Eye (tissue), 1 donor: Measurements from ENCODE around the gene CPLX1.
"Not testable (repeated sequence)": the region's sequence is repeated elsewhere in the genome, so short reads cannot be mapped to it uniquely, and the experiment has no call there.

Experiments
- DNase-seq: peaks from one replicate; pipeline ENCODE4 v3.0.0-alpha.2; 2015

CPLX1 gene

DNA sequence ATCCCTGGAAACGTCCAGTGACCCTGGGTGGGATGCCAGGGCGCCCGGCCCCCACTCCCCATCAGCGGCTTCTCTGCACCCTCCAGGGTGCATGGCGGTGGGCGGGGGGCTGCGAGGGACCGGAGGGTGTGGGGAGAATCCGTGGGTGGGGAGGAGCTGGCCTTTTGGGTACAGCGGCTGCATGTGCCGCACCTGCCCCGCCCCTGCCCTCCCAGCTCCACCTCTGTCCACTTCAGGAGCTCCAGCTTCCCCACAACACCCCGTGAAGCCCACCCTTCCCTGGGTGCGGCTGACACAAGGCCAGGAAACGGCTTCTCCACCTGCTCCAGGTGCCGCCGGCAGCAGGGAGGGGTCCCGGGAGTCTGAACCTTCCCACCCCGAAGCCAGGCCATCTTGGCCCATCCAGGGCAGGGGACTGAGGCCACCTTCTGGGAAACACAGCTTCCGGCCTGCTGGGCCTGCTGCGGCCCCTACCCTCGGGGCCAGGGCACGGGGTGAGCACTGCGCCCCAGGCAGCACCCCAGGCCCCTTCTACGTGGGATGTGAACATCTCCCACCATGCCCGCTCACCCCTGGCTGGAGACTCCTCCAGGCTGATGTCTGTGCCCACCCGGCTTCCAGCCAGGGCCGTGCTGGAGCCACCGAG lies 34.6 kb downstream of the CPLX1 start:
- DNase-seq = no peak

DNA sequence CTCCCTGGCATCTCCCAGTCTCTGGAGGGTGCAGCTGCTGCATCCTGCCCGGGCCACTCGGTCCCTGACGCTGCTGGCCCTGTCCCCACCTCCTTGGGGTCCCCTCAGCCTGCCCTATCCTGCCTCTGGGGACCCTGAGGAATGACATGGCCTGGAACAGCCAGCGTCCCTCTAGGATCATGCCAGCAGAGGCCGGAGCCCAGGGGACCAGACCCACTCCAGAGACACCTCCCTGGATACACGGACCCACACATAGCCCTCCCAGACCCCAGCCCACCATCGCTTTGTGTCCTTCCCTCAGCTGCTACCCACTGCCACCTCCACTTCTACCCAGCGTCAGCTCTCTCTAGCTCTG lies 35.5 kb downstream of the CPLX1 start:
- no peak for DNase-seq

DNA sequence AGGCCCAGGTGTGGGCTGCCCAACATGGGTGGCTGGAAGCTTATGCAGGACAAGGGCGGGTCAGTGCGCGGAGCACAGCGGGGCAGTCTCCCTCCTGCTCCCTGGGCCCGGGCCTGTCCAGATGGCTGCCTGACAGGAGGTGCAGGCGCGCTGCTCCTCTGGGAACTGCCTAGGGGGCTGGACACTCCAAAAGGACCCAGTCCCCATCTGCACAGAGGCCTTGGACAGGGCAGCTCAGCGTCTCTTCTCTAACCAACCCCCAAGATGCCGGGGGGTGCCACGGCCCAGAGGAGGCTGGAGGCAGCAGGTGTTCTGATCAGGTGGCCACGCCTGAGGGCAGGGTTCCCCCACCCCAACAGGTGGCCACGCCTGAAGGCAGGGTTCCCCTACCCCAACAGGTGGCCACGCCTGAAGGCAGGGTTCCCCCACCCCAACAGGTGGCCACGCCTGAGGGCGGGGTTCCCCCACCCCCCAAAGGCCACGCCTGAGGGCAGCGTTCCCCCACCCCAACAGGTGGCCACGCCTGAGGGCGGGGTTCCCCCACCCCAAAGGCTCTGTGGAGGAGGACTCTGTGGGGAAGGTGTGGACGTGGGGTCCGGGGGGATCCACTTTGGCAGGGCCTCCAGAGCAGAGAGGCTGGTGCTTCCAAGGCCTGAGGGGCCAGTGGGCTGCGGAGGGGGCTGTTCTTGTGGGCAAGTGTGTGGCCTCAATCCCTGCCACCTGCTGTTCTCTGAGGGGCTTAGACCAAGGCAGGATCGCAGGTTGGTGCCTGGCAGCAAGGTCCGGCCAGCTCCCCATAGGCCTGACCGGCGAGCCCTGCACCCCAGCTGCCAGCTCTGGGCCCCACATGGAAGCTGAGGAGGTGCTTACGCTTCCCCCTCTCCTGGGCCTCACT lies 36.1 kb downstream of the CPLX1 start:
- no peak for DNase-seq

DNA sequence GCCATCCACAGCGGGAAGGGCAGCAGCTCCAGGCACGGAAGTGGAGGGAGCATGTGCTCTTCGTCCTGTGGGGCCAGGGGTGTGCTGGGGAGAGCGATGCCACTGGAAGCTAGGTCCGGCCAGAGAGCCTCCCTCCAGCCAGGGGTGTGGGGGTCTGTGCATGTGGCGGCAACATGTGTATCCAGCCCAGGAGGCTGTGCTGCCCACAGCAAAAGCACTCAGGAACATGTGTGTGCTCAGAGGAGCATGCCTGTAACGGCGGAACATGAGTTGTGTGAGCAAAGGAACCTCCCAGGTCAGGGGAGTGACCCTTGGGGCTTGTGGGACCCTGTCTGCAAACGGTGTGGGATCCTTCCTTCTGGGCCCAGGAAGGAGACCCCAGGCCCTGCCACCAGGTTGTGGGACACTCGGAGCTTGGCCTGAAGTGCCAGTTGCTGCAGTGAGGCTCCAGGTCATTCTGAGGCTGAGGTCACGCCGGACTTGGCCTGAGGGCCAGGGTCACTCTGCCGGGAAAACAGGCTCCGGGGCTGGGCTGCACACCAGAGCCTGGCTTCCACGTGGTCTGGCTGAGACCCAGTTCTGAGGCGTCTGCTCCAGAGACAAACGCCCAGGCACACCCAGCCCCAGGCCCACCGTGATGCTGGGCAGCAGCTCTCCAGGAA lies 37.2 kb downstream of the CPLX1 start:
- no peak for DNase-seq

DNA sequence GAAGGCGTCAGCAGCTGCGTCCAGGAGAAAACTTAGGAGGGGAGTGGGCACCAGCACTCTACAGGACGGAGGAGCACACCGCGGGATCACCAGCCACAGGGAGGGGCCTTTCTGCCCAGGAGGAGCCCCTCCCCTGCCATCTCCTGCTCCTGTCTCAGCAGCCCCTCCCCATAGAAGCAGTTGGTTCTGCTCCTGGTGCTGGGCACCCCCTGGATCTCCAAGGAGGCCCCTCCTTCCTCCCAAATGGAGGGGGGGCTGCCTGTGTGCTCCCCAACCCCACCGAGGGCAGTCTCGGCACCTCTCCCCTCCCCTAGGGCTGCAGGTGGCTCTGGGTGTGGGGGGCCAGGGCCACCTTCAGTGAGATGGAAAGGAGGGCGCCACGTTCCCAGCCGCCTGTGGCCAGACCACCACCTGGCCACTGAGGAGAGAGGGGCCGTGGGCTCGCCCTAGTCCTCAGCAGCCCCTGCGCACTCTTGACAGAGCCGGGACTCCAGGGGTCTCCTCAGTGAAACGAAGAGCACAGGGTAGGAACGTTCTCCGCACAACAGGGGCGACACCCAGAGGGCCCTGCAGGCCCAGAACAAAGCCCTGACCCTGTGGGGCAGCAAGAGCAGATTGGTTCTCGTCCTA lies 37.8 kb downstream of the CPLX1 start:
- DNase-seq = no peak

DNA sequence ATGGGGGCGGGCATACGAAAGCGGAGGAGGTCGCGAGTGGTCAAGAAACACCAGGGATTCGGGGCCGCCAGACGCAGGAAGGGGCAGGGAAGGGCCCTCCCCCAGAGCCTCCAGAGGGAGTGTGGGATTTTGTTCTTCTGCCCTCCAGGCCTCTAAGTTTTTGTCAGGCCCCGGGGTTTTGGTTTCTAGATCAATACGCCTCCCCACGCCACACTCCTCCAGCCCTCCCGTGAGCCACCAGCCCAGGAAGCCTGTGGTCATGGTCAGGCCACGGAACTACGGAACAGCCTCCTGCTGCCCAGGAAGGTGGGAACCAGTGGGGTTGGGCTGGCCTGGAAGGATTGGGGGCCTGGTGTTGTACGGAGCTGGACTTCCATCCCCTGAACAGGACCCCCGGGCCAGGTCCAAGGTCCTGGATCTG lies 38.4 kb downstream of the CPLX1 start:
- DNase-seq = no peak

DNA sequence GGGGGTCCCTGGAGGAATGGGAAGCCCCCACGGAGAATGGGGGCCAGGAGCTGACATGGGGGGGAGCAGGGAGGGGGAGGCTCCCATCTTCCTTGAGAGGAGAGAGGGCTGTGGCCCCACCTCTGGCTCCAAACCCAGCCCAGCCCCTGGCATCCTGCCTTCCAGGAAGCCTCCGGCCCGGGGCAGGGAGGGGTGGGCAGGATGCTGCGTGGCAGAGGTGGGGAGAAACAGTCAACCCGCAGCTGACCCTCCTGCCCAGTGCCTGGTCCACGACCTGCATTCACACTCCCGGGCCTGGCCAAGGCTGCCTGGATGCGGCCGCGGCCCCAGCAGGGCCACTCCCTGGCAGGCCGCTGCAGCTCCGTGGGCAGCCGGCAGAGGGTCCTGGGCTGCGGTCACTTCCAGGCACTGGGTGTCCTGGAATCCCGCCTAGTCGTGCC lies 39.0 kb downstream of the CPLX1 start:
- DNase-seq = peak; percentile 67

DNA sequence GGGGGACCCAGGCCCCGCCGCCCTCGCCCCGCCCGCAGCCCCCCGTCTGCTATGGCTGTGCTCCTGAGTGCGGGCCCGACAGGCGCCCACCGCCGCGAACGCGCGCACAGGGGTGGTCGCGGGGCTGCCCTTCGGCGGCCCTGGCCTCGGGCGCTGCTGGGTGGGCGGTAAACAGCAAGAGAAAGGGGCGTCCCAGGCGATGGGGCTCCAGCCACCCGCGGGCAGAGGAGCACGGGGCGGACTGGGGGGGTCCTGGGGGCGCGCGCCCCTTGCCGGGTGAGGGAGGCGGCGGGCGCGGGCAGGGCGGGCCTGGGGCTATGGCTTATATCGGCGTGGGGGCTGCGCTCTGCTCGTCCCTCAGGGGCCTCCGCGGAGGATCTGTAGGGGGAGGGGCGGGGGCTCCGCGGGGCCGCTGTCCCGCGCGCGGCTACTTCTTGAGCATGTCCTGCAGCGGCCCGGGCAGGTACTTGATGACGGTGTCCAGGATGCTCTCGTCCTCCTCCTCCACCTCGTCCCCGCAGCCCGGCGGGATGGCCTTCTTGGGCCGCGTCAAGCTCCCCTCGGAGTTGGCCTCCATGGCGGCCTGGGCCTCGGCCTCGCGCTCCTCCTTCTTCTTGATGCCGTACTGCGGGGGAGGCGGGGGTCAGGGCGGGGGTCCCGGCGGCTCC lies 39.7 kb downstream of the CPLX1 start:
- DNase-seq = peak; percentile 26

DNA sequence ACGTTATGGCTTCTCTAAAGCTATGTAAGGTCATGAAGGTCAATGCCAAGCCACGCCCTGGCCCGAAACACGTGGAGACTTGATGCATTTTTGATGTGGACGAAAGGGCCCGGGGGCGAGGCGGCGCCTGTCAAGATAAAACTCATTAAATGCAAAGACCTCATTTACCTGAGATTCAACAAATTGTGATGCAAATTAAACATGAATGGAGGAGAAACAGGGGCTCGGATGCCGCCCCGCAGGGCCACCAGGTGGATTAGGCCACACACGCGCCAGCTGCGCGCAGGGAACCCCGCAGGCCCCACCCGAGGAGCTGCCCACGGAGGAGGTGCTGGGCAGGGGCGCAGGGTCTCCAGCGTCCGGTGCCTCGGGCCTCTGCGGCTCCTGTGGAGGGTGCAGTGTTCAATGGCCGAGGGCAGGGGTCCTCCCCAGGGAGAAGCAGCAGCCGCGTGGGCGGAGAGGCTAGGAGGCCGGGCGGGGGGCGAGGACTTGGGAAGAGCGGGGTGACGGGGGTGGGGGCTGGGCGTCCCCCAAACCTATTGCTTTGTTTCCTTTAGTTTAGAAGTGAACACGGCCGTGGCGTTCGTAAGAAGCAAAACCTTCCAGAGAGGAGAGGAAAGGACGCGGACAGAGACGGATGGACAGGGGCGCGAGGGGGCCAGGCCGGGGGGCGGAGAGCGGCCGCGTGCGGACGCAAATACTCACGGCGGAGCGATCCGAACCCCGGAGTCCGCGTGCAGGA lies 40.4 kb downstream of the CPLX1 start:
- DNase-seq = peak; percentile 55

DNA sequence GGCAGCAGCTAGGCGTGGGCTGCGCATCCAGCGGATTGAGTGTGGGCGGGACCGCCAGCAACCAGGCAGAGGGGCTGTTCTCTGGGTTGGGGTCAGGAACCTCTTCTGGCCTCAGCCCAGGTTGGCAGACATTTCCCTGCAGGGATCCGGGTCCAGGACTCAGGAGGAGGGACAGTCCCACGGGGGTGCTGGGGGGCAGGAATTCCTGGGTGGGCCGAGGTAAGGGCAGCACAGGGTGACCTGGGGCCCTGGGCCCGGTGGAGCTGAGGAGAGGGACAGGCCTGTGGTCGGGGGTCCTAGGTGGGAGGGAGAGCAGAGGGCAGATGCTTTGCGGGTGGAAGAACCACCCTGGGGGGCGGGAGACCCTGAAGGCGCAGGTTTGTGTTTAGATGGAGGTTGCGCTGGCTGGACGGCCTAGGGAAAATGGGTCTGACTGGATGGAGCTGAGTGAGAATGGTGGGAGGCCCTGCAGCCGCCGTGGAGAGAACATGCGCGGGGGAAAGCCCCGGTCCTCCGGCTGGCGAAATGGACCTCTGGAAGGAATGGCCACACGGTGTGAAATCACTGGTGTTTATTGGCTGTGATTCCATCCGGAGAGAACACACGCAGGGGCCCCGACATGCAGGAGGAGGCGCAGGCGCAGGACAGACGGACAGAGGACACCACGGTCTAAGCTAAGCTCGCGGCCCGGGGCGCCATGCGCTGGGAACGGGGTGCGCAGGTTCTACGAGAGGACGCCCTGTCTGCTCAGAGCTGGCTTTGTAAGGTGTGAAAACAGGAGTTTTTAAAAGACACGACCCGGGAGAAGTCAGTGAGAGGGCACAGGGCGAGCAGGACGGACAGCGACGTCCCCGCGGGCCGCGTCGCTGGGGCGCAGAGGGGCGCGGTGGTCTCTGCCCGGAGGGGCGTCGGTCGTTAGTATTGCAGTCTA lies 41.3 kb downstream of the CPLX1 start:
- DNase-seq = no peak

DNA sequence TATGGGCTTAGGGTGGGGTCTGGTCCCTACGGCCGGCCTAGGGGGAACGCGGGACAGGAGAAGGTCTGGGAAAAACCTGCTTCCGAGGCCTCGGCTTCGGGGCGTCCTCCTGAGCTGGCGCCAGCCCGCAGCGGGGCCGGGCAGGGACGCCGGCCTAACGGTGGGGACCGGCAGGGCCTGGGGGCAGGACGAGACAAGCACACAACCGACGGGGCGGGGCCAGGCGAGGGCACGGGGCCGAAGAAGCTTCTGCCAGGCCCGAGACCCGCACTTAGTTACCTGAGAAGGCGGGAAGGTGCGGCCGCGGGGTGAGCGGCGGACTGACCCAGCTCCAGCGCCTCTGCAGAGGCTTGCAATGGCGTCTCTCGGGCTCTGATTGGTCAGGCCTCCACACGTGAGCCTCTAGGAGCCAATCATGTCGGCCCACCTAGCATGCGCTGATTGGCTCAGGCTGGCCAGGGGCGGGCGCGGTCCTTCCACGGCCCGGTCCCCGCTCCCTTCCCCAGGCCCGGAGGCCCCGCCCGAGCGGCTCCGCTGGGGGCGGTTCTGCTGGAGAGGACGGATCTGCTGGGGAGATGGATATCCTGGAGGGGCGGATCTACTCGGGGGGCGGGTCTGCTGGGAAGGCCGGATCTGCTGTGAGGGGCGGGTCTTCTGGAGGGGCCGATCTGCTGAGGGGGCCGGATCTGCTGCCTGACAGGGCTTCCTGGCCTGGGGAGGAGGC lies 44.3 kb downstream of the CPLX1 start:
- DNase-seq = peak; percentile 100

DNA sequence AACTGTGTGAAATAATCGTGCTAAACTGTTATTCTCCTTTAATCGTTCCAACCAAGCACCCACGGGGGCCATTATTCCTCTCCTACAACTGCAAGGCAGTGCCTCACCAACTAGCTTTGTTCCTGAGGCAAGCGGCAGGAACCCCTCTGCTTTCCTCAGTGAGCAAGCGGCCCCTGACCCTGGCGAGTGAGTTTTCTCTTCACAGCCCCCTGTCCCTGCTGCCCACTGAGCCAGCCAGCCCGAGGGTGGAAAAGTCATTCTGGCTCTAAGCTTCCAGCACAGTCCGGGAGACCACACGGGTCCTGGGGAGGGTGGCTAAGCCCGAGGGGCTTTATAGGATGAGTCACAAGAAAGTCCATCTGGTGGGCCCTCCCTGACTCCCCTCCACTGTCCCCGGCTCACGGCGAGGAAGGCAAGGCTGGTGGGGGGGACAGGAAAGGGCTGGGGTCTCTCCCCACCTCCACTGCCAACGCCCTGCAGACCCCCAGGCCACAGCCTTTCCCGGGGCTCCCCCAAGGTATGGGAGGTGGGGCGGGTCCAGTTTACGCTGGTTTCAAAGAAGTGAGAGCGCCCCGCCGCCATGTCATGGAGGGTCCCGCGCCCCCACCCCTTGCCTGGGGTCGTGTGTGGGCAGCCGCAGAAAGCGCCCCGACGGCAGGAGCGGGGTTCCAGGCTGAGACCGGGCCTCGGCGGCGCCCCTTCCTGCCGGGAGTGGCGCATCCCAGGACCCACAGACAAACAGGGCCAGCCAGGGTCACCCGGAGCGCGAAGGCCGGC lies 45.0 kb downstream of the CPLX1 start:
- DNase-seq = peak; percentile 37

DNA sequence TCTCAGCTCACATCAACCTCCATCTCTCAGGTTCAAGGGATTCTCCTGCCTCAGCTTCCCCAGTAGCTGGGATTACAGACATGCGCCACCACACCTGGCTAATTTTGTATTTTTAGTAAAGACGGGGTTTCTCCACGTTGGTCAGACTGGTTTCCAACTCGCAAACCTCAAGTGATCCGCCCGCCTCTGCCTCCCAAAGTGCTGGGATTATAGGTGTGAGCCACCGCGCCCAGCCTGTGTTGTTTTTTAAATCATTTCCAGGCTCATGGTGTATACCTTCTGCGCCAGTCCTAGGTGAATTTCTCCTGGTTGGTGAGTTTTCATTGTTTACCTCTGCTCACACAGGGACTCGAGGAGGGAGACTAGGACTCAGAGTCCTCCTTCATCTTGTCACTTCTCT lies 45.7 kb downstream of the CPLX1 start:
- DNase-seq = not testable (repeated sequence)

DNA sequence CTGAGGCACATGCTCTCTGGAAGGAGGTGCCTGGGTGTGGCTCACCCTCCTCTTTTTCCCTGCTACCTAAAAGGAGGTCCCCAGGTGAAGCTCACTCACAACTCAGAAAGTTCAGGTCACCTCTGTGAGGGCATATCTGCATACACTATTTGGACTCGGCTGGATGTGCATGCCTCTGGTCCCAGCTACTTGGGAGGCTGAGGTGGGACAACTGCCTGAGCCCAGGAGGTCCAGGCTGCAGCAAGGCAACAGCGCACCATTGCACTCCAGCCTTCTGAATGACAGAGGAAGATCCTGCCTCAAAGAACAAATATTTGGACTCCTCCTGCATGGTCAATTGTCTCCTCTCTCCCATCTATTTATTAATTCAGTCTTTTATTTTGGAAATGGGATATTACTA lies 46.4 kb downstream of the CPLX1 start:
- DNase-seq = no peak

DNA sequence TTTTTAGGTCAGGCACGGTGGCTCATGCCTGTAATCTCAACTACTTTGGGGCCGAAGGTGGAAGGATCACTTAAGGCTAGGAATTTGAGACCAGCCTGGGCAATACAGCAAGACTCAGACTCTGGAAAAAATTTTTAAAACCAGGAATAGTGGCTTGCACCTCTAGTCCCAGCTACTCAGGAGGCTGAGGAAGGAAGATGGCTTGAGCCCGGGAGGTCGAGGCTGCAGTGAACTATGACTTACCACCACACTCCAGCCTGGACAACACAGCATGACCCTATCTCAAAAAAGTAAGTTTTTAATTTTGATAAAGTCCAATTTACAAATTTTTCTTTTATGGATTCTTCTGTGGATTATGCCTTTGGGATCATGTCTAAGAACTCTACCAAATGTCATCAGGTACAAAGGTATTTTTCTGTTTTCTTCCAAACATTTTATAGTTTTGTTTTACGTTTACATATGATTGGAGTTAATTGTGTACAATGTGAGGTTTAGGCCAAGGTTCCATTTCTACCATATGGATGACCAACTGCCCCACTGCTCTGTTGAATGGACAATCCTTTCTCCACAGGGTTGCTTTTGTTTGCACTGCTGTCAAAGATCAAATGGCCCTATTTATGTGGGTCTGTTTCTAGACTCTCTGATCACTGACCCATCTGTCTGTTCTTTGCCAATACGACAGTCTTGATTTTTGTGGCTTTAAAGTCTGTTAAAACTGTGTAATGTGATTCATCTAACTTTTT lies 48.2 kb downstream of the CPLX1 start:
- DNase-seq = peak; percentile 22

DNA sequence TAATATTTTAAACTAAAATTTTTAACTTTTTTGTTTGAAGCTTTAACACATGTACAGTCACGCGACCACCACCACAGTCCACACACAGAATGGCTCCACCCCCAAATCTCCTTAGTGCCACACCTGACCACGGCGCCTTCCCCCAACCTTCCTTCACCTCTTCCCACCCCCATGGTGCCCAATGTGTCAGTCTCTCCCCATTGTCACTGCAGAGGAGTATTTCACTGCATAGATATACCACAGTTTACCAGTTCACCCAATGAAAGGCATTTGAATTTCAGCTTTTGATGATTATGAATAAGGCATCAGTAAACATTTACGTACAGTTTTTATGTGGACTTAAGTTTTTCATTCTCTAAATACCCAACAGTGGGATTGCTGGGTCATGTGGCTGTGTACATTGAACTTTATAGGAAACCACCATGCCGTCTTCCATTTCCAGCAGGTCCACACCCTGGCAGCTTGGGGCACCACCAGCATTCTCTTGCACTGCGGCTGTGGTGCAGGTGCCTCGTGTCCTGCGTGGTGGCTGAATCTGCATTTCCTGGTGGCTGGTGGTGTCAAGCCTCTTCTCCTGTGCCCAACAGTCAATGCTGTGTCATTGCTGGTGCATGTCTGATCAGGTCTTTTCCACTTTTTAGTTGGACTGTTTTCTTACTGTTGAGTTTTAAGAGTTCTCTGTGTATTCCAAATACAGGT lies 49.0 kb downstream of the CPLX1 start:
- DNase-seq = no peak

DNA sequence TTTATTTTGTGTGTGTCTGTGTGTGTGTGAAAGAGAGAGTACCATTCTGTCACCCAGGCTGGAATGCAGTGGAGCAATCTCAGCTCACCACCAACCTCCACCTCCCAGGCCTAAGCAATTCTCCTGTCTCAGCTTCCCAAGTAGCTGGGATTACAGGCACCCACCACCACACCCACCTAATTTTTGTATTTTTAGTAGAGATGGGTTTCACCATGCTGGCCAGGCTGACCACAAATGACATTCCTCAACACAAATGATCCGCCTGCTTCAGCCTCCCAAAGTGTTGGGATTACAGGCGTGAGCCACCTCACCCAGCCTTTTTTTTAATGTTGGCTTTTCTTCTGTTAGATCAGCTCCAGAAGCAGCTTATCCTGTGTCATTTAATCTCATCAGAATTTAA lies 50.4 kb downstream of the CPLX1 start:
- not testable (repeated sequence) for DNase-seq
